NOMO-1 treated with DMSO at 0.1 percent for 48 hours (cell line): ENCODE data around the gene TFG.

ENCODE experiments used
- DNase-seq: peaks from one replicate; lab custom pipeline; 2025; ENCODE audit not compliant: unreplicated experiment; lab: John Stamatoyannopoulos, UW

Gene TFG

GRCh38 chr3:100796556-100796955, 87.3 kb downstream of the TFG start:
- peak; percentile 22 for DNase-seq

- DNase-seq, result no peak
Measured at GRCh38 chr3:100798012-100798411, 88.7 kb downstream of the TFG start.
